ENCODE data around the gene EDRF1.

EDRF1 gene

DNA sequence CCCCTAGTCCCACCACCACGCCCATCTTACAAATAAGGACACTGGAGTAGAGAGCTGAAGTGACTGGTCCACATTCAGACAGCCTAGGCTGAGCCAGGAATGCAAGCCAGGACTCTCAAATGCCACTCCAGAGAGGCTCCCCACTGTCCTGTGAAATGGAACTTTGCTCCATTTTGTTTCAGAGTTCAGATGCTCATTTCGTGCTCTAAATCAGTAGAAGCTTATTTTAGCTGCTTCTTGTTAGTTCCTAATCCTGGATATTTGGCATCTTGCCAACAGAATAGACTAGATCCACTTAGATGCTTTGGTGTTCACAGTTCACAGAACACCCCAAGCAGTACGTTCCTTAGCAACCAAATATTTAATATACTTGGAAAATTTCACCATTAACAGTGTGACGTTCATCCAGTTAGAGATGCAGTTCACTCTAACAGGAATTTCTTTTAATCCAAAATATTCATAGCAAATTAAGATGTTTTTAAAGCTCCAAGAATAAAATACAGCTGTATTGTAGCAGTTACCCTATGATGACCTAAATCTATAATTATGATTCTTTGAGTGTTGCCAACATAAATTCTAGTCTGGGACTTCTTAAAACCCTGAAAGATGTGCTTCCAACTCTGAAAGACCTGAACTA lies 48.8 kb downstream of the EDRF1 start:
- no peak for DNase-seq

DNA sequence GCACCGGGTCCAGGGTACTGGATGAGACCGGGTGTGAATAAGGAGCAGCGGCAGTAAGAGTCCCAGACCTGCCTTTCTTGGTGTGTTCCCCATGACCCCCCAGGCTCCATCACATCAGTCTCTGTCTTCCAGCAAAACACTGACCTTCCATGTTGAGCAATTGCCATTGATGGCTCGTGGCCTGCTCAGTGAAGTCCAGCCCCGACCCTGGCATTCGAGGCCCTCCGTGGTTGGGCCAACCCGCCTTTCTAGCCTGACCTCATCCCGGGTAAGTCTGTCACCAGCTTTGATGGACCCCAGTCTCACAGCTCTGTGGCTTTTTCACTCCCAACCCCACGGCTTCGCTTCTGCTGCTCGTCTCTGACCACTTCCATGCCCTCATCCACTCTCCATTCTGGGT lies 49.7 kb downstream of the EDRF1 start:
- no peak for DNase-seq

DNA sequence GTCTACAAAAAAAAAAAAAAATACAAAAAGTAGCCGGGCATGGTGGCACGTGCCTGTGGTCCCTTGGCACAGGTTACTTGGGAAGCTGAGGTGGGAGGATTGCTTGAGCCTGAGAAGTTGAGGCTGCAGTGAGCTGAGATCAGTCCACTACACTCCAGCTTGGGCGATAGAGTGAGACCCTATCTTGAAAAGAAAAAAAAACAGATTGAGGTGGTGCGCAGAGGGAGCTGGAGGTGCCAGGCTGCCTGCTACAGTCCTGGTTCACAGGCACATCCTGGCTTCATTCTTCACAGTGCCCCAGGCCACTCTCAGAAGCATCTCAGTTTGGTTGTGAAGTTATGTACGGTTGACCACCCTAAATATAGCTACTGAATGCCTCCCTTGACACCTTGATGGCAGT lies 51.3 kb downstream of the EDRF1 start:
- no peak for DNase-seq

DNA sequence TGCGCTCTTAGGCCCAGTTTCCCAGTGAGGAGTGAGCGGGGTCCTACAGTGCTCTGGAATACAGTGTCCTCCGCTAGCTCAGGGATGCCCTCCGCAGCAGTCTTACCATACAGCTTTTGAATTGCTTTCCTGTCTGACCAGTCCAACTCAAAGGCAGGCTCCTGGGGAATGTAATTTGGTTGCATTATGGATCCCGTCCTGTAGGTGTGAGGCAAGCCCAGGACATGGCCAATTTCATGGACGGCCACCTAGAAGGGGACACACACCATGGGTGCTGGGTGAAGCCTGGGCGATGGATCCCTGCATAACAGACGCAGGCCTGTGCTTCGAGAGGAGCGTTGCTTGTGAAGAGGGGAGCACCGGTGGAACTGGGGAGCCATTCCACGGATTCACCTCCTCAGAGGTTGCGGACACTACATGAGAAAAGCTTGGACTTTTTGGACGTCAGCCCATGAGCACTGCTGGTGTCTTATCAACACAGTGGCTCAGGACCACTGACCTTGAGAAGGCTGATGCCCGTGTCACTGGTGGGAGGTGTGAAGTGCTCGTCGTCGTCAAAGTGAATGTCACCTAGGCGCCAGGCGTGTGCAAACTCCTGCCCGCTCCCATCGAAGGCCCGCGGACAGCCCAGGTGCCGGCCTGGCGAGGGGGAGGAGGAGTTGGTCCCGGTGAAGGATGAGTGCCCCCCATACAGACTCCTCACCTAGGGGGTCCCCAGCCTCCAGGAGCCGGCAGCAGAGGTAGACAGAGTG lies 52.8 kb downstream of the EDRF1 start:
- DNase-seq = no peak

DNA sequence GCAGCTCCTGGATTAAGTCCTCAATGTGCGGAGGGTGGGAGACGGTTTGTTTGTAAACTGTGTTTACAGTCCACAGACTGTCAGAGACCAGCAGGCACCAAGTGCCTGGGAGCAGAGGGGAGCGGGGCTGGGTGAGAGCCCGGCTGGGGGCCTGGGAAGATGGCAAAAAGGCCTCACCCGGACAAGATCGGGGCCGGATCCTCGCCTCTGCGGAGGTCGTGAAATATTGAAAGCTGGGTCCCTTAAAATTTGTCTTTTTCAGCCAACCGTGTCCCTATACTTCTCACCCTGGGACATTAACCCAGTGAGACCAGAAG lies 53.3 kb downstream of the EDRF1 start:
- no peak for DNase-seq

- no peak for DNase-seq
These were observed 54.4 kb downstream of the EDRF1 start for GRCh38 chr10:125773687-125774543.

DNA sequence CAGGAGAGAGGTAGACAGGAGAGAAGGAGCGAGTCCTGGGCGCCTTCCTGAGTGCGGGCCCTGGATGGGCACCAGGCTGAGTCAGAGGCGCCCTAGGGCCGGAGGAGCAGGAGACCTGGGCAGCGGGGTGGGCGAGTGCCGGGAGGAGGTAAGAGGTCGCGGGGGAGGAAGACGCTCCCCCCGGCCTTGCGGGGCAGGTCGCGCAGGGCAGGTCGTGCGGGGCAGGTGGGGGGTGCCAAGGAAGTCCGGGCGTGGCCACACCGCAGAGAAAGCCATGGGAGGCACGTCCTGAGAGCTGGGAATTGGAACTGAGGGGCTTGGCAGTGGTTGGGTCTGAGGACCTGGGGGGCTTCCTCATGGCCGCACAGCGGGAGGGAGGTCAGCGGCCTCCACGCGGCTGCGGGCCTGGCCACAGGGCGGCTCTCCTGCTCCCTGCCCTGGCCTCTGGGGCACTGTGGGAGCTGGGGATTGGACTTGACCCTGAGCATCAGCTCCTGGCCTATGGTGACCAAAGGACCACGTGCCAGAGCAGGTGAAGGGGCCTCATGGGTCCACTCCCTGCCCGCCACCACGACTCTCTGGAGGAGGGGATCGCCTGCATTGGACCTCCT lies 55.2 kb downstream of the EDRF1 start:
- DNase-seq = no peak

- no peak for DNase-seq
These were observed 56.1 kb downstream of the EDRF1 start, which contains the start of gene MMP21 for GRCh38 chr10:125775491-125776106. Gene MMP21 (minus strand): TSS chr10:125775821. CDS start chr10:125775821, 0 bp downstream.

DNA sequence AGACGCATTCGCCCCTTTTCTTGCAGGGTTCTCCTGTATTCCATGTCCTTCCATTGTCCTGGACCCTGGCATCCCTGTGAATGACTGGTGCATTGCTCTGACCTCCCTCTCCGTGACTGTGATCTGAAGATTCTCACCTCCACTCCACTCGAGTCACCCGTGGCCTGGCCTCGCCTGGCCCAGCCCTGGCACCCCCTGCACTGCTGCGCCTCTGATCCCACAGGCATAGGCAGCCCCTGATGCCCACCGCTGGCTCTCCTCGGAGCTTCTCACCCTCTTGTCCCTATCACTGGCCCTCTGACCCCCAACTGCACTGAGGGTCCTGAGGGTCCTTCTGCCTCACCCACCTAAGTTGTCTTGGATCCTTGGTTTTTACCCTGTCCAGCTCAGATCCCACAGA lies 58.3 kb downstream of the EDRF1 start:
- DNase-seq = no peak

- no peak for DNase-seq
These were observed 59.0 kb downstream of the EDRF1 start for GRCh38 chr10:125778556-125778955.

GRCh38 chr10:125779403-125780327 lies 60.2 kb downstream of the EDRF1 start:
- no peak for DNase-seq

GRCh38 chr10:125781374-125781773 lies 61.9 kb downstream of the EDRF1 start:
- no peak for DNase-seq

- no peak for DNase-seq
These were observed 62.5 kb downstream of the EDRF1 start for GRCh38 chr10:125782054-125782453.

DNA sequence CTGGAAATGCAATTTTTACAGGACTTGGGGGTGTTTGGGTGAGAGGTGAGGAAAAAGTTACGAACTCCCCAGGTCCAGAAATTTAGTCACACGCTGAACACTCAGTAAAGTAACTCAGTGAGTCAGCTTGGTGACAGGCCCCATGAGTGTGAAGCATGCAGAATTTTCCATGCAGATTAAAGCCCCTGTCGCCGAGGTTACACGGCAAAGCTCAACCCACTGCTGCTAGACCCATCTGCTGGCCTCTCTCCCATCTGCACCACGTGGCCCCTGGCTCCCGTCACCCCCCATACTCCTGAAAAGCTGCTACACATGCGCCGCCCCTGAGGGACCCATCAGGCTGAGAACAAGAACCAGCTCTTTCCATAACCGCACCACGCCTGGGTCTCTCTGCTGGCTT lies 63.1 kb downstream of the EDRF1 start:
- DNase-seq = no peak

GRCh38 chr10:125783408-125783807 lies 63.9 kb downstream of the EDRF1 start:
- DNase-seq = no peak

- DNase-seq = no peak
These were observed 64.4 kb downstream of the EDRF1 start for GRCh38 chr10:125783957-125784356.

GRCh38 chr10:125785791-125786190 lies 66.3 kb downstream of the EDRF1 start:
- DNase-seq = no peak

DNA sequence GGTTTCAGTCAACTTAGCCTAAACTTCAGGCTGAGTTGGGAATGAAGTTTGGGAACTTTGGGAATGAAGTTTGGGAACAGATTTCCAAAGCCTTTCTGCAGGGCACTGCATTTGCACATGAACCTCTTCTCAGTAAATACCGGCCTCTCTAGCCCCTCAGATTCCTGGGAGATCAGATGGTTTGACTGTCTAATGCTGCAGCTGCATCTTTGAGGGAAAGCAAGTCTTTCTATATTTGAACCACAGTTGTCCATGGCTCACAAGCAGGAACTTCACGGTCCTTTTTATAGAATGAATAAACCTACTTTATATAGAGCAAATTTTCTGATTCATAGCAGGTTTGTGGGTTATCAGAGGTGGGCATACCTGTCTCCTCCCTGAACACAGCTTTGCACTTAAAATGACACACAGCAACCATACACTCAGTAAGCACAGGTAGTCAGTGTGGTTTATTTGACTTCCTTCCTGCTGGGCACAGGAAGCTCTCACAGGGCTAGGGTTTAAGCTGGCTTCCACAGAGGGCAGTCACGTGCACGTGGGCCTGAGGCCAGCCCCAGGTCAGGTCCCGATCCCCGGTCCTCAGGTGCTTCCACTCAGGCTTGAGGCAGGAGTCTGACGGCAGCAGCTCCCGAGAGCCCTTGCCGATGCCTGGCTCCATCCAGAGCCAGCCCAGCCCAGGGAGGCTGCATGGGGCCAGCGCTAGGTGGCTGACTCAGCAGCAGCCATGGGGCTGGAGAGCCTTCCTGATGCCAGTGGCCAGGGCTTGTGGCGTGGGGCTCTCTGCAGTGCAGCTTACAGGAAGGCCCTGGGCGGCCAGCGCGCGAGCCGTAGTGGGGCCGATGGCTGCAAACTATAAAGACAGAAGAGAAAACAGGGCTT lies 68.9 kb downstream of the EDRF1 start:
- no peak for DNase-seq

DNA sequence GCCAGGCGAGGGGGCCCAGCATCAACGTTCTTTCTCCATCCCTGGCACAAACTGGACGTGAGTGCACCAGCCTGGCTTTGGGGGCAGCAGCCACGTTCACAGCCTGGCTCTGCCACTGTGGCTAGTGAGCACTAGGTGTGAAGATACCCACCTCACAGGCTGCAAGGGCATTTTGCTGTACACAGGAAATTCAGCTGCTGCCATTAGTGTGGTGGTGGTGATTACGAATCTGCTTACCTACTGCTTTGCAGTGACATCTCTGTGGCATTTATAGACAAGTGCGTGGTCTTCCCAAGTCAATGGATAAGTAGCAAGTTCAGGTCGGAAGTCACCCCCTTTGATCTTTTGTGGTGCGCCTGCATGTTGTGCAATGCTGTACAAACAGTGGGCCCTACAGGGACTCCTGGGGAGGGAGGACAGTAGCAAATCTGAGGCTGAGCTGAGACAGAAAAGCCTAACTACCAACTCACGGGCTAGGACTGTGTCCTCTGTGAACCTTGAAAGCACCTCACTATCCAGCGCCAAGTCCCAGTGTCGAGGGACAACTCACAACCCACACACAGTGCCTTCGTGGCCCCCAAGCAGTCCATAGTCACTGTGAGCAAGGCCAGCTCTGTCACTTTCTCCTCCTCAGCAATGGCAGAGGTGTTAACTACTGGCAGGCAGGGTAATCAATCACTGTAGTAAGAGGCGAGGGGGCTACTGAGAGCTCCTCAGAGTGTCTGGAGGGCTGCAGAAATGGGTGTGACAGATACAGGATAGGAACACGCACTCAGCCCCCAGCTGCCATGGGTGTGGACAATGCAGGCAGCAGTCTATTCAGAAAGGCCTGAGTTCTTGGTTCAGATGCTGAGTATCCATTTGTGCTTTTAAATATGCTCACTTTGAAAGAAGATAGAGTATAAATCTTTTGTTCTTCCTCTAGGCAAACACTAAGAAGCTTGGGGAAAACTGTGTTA lies 73.1 kb downstream of the EDRF1 start:
- DNase-seq = no peak

DNA sequence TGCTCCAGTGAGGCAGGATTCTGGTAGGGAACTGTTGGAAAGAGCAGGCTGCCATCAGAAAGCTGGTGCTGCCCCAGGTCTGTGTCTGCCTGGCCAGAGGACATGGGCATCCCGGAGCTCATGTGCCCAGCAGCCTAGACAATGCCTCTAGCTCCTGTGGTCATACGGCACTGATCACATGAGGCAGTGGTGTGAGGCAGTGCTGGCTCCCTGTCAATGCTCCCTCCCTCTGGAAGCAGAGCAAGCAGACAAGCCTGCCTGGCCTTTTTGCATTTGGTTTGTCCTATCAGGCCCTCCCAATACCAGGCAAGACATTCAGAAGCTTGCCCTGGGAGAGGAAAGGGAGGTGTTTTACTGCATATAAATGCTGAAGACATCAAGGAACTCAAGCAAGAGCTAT lies 75.6 kb downstream of the EDRF1 start:
- DNase-seq = no peak
